Fibroblast of peridontal ligament (primary cell): ENCODE measurements around the gene RNF19B.

ENCODE experiments used
- DNase-seq: peaks from one replicate; pipeline ENCODE4 v3.0.0-alpha.2; 2010; ENCODE audit errors: extremely low read depth

RNF19B gene

GRCh38 chr1:32888134-32888533 is 76.5 kb downstream of the RNF19B start:
- DNase-seq, result no peak

DNA sequence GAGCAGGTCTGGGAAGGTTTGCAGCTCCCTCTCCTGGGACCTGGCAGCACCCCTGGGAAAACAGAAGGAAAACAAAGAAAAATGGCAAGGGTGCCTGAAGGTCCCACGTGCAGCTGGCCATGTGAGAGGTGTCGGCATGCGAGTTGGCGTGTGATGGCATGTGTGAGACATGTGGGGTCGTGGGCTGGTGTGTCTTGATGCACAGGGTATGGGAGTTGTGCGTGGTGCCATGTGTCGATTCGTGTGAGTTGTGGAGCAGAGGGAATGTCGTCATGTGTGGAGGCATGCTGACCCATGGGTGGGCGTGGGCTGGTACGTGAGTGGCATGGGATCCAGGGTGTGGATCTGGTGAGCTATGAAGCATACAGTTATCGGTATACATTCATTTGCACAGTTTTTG is 77.0 kb downstream of the RNF19B start:
- DNase-seq, result no peak

GRCh38 chr1:32886828-32887414 is 77.7 kb downstream of the RNF19B start:
- DNase-seq, result no peak
